ENCODE data around the gene WDR12. TPM values are rescaled to one million over a fixed set of nuclear protein-coding genes. Genes with fewer than 3 reads are reported as not detected.

The WDR12 gene
- total and polyA plus RNA-seq, 2 of the 4 experiments (the other 2 are of a cell fraction) = 8.6 to 17.0 TPM

DNA sequence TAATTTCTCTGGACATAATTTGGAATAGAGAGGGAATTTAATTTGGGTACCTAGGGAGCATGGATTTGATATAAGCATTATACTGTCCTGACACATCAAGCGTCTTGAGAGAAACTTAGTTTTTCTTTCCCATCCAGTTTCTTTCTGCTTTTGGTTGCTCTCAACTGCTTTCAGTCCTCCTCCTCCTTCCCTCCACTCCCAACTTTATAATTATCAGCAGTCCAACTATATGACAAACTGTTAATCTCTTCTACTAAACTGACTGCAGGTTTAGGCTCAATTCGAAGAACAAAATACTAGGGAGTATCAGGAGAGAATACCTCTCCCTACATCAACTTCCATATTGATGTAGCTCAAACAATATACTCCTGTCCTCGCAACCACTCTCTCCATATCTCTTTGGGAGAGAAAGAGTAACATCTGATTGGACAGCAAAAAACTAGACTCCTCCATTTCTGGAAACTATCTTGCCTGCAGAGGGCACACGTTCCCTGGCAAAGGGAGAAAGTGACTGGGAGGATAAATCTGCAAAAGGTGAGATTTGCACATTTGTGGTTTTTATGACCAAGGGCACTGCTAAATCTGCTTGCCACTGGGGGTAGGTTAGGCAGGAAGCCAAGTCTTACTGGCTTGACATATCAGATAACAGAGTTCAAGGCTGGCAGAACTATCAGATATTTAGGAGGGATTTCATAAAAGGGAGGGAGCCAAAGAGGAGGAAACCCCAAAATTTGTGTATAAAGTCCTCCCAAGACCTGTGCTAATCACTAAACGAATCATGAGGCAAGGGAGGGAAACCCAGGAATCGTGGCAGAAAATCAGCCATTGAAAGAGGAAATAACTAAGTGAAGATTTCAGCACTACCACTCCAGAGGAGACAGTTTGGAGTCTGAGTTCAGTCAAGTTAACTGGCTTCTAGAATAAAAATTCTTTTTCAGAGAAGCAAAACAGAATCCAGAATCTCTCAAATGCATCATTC, 79.9 kb downstream of the WDR12 start:
- no peaks in the 10 kb centered on the region for H3K36me3 ChIP-seq (ENCODE audit: control insufficient read depth, insufficient read depth, low read length)
- H3K4me2 ChIP-seq (ENCODE audit: low read depth, low read length) = peak overlapping the region; percentile 60; the same call in 1 of the 2 replicates
- H3K27me3 ChIP-seq (ENCODE audit: control insufficient read depth, insufficient read depth, low read length) = no peaks in the 10 kb centered on the region
- H3K9me1 ChIP-seq (ENCODE audit: insufficient read depth, low read length) = no peaks in the 10 kb centered on the region
- H3K56ac ChIP-seq (ENCODE audit: extremely low read depth, insufficient read depth, low read length) = no peak overlapping the region
- no peak for TF ChIP-seq MAFK (IDR thresholded peaks at IDR 0.05; ENCODE audit: low read depth, low read length)
- TF ChIP-seq RAD21 (IDR thresholded peaks at IDR 0.05; ENCODE audit: low read length) = peak; percentile 86
- TF ChIP-seq NFE2L2 (IDR thresholded peaks at IDR 0.05; ENCODE audit: low read depth, low read length) = no peak
- no peak for TF ChIP-seq RCOR1 (IDR thresholded peaks at IDR 0.05; ENCODE audit: insufficient replicate concordance, low read length)
- TF ChIP-seq, protein P1, sequence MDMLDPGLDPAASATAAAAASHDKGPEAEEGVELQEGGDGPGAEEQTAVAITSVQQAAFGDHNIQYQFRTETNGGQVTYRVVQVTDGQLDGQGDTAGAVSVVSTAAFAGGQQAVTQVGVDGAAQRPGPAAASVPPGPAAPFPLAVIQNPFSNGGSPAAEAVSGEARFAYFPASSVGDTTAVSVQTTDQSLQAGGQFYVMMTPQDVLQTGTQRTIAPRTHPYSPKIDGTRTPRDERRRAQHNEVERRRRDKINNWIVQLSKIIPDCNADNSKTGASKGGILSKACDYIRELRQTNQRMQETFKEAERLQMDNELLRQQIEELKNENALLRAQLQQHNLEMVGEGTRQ (IDR thresholded peaks at IDR 0.05; ENCODE audit: low read depth, low read length) = no peak
- TF ChIP-seq SMC3 (IDR thresholded peaks at IDR 0.05; ENCODE audit: low read depth, low read length) = peak; percentile 67
- TF ChIP-seq, protein P2, sequence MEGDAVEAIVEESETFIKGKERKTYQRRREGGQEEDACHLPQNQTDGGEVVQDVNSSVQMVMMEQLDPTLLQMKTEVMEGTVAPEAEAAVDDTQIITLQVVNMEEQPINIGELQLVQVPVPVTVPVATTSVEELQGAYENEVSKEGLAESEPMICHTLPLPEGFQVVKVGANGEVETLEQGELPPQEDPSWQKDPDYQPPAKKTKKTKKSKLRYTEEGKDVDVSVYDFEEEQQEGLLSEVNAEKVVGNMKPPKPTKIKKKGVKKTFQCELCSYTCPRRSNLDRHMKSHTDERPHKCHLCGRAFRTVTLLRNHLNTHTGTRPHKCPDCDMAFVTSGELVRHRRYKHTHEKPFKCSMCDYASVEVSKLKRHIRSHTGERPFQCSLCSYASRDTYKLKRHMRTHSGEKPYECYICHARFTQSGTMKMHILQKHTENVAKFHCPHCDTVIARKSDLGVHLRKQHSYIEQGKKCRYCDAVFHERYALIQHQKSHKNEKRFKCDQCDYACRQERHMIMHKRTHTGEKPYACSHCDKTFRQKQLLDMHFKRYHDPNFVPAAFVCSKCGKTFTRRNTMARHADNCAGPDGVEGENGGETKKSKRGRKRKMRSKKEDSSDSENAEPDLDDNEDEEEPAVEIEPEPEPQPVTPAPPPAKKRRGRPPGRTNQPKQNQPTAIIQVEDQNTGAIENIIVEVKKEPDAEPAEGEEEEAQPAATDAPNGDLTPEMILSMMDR (conservative IDR thresholded peaks at IDR 0.05; ENCODE audit: low read depth, low read length) = peak; percentile 76
- H2BK5ac ChIP-seq (ENCODE audit: low read depth, low read length, poor library complexity, severe bottlenecking) = no peak overlapping the region
- no peak overlapping the region for H2AFZ ChIP-seq (replicated peaks; ENCODE audit: low read length, poor library complexity)
- no peak overlapping the region for H4K8ac ChIP-seq (ENCODE audit: low read depth in 2 of 2, low read length in 2 of 2)
- ChIA-PET CTCF (interaction anchor here (1.3 kb wide), 1 partner anchor 8 kb away, joined by 6 read pairs; no protein-coding TSS in a partner anchor), POLR2A (ENCODE audit: unreplicated experiment) (no interaction called here)
- no peak overlapping the region for H3K18ac ChIP-seq (ENCODE audit: low read depth, low read length)
- H4K20me1 ChIP-seq (ENCODE audit: insufficient read depth, low read length) = no peaks in the 10 kb centered on the region
- H3K4me1 ChIP-seq (ENCODE audit: control insufficient read depth, insufficient read depth, low read length) = no peaks in the 10 kb centered on the region
- no peak overlapping the region for H2AK9ac ChIP-seq (replicated peaks; ENCODE audit: low read depth, low read length, poor library complexity)
- ATAC-seq (ENCODE audit: low read depth) (peak; percentile 92), DNase-seq (peak; percentile 61)
- no TSS peak for BruUV-seq (replicated peaks)
- no peaks in the 10 kb centered on the region for H3K79me1 ChIP-seq (ENCODE audit: low read depth in 1 of 2, low read length in 2 of 2)
- no peak overlapping the region for H3K27ac ChIP-seq (ENCODE audit: insufficient read depth, low read length)
- H2BK120ac ChIP-seq (ENCODE audit: low read depth, low read length) = no peak overlapping the region
- no peak overlapping the region for H4K91ac ChIP-seq (ENCODE audit: insufficient read depth, low read depth, low read length)
- H3K9me3 ChIP-seq (ENCODE audit: control insufficient read depth, insufficient read depth, low read length) = no peaks in the 10 kb centered on the region
- H2AK5ac ChIP-seq (ENCODE audit: low read depth, low read length) = no peak overlapping the region
- H4K5ac ChIP-seq (ENCODE audit: low read depth, low read length) = no peak overlapping the region
- H3K9ac ChIP-seq (ENCODE audit: low read depth, low read length) = no peak overlapping the region
- no peak overlapping the region for H3K4me3 ChIP-seq (ENCODE audit: insufficient read depth, low read depth, low read length)
- H2BK15ac ChIP-seq (ENCODE audit: low read depth, low read length) = no peak overlapping the region
- no peak overlapping the region for H2BK20ac ChIP-seq (ENCODE audit: low read depth, low read length)
- H3K4ac ChIP-seq (ENCODE audit: low read depth, low read length) = no peak overlapping the region
- no peak overlapping the region for H3K23ac ChIP-seq (ENCODE audit: low read depth, low read length)
- no CpG with 5 or more reads among the region's 6 CpGs for WGBS, 2 experiments (ENCODE audit: extremely low coverage in 2 of 2, insufficient read length in 1 of 2)
- no peak overlapping the region for H3K14ac ChIP-seq (replicated peaks; ENCODE audit: low read depth, low read length)
- dilution Hi-C loops (cut with HindIII; ENCODE audit: low sequenced_read_pairs, unreplicated experiment) = no loop called here
- in situ Hi-C loops (cut with MboI; ENCODE audit: low sequenced_read_pairs) = no loop called here
- intact Hi-C loops (cut with micrococcal nuclease) = loop anchor here (5.0 to 10.0 kb wide), 2 partner anchors 244 to 293 kb away; no protein-coding TSS in a partner anchor
